Central memory CD8-positive, alpha-beta T cell (primary cell): Measurements from ENCODE around the gene DDX31.

Experiments
- ATAC-seq: fragments of 150-1000 bp; cut with Tn5 transposase; replicated peaks from 2 replicates; pipeline ENCODE4 v1.10.0; 2022; ENCODE audit warnings: mild to moderate bottlenecking, moderate FRiP score, moderate number of reproducible peaks; ENCODE audit not compliant: poor library complexity, severe bottlenecking; ENCODE audit errors: extremely low read depth
- DNase-seq, 2 donors: peaks; one replicate each; pipeline ENCODE4 v3.0.0; 2021; ENCODE audit warnings: low spot score in 2 of 2
- H3K27ac Mint-ChIP-seq: one replicate; pipeline ENCODE4 v1.8.0; 2022; ENCODE audit warnings: low read depth, mild to moderate bottlenecking, moderate library complexity, mixed read lengths
- H3K27me3 Mint-ChIP-seq: one replicate; pipeline ENCODE4 v1.8.0; 2022; ENCODE audit warnings: mixed read lengths
- H3K36me3 Mint-ChIP-seq: one replicate; pipeline ENCODE4 v1.8.0; 2022; ENCODE audit warnings: mild to moderate bottlenecking, moderate library complexity, mixed read lengths; ENCODE audit not compliant: insufficient read depth
- H3K4me1 Mint-ChIP-seq: one replicate; pipeline ENCODE4 v1.8.0; 2022; ENCODE audit warnings: mixed read lengths
- H3K4me3 Mint-ChIP-seq: one replicate; pipeline ENCODE4 v1.8.0; 2022; ENCODE audit warnings: mild to moderate bottlenecking, moderate library complexity, mixed read lengths
- H3K9me3 Mint-ChIP-seq: one replicate; pipeline ENCODE4 v1.8.0; 2022; ENCODE audit warnings: mixed read lengths

The DDX31 gene

DNA sequence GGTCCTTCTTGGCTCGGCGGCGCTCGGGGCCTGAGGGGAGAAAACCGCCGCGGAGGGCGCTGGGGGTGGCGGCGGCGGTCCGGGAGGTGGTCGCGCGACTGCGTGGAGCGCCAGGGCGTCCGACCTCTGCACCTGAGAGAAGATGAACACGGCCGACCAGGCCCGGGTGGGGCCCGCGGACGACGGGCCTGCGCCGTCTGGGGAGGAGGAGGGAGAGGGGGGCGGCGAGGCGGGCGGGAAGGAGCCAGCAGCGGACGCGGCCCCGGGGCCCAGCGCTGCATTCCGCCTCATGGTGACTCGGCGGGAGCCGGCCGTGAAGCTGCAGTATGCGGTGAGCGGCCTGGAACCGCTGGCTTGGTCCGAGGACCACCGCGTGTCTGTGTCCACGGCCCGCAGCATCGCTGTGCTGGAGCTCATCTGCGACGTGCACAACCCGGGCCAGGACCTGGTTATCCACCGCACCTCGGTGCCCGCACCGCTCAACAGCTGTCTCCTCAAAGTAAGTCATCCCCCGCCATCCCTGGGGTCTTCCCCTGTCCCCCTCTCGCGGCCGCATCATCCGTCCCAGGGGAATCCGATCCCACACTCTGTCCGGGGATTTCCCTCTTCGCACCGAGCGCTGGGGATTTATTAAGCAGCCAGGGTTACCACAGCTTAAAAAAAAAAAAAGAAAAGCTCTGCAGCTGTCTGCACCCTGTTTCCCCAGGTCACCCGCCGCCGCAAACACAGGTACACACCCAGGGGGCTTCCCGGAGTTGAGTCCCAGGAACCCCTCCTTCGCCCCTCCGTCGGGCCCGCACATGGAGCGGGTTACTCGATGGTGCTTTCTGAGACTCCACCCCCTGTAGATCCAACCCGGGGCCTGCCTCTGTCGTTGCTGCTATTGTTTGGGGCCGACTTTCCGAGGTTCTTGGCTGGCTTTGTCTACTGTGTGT, 941 bp upstream of the DDX31 start, which contains the start of gene GTF3C4:
TSS of gene GTF3C4 (plus strand) at position 8 of the 935 bp plus-strand sequence. CDS start at position 143, 135 bp downstream.
- H3K9me3 Mint-ChIP-seq: no peaks in the 10 kb centered on the region
- H3K4me1 Mint-ChIP-seq: peaks cover 31% of the 10 kb centered on the region
- H3K27ac Mint-ChIP-seq: peak within 1 kb of the TSS; percentile 97
- DNase-seq: peak; percentile 26 to 61
- no peaks in the 10 kb centered on the region for H3K27me3 Mint-ChIP-seq
- peaks cover 18% of the 10 kb centered on the region for H3K36me3 Mint-ChIP-seq
- peak within 1 kb of the TSS; percentile 91 for H3K4me3 Mint-ChIP-seq
- ATAC-seq: peak; percentile 54

DNA sequence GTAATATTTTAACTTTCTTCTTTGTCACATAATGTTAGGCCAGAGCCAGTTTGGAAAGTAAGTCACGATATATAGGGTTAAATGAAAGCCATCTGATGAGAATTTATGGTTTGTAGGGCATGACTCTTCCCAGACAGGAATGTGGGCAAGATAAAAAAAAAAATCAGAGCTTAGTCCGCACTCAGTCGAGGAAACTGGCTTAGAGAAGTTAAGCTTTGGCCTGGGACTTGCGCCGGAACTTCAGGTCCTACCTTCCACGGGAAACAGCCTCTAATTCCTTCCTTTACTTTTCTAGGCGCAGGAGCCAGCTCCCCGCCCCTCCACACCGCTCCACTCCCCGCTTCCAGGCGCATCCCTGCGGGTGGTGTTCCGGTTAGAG, 475 bp downstream of the DDX31 start:
- Mint-ChIP-seq H3K27ac (peak overlapping the region; percentile 97), H3K27me3 (no peaks in the 10 kb centered on the region), H3K9me3 (no peaks in the 10 kb centered on the region), H3K4me3 (peak overlapping the region; percentile 91), H3K4me1 (peaks cover 31% of the 10 kb centered on the region), H3K36me3 (peaks cover 18% of the 10 kb centered on the region)
- DNase-seq (no peak), ATAC-seq (no peak)

DNA sequence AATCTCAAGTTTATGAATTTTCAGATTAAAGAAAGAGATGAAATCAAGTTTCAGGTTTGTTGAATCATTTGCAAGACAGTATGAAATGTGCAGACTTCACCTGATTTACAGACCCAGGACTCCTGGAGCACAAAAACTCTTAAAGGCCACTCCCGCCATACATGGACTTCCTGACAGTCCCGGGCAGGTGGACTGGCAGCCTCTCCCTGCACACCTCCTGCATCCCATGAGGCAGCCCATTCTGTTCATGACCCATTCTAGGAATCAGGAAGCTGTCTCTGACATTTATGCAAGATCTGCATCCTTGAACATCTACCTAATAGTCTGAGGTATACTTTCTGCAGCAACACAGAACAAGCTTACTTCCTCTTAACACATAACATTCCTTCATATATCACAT, 5.9 kb downstream of the DDX31 start:
- no peaks in the 10 kb centered on the region for H3K9me3 Mint-ChIP-seq
- H3K27ac Mint-ChIP-seq: no peak overlapping the region
- H3K27me3 Mint-ChIP-seq: no peaks in the 10 kb centered on the region
- ATAC-seq: no peak
- DNase-seq: no peak
- H3K4me1 Mint-ChIP-seq: peaks cover 7% of the 10 kb centered on the region
- H3K36me3 Mint-ChIP-seq: peaks cover 10% of the 10 kb centered on the region
- H3K4me3 Mint-ChIP-seq: no peak overlapping the region

DNA sequence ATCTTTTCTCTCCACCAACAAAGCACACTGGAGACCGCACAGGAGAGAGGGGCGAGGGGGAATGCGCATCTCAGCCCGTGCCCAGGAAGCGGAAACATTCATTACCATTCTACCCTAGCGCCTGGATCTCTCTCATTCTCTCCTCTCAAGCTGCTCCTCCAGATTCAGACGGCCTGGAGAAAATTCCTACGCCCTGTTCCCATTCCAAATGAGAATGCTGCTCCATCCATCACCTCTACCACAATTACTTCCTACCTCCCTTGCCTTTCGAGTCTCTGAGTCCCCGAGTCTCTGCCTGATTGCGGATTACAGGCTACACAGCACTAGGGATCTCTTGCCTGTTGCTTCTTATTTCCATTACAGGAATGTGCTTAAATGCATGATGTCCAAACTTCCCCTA, 6.7 kb downstream of the DDX31 start:
- Mint-ChIP-seq H3K36me3 (peaks cover 14% of the 10 kb centered on the region), H3K4me1 (peaks cover 5% of the 10 kb centered on the region), H3K27me3 (no peaks in the 10 kb centered on the region), H3K9me3 (no peaks in the 10 kb centered on the region), H3K27ac (no peak overlapping the region), H3K4me3 (no peak overlapping the region)
- no peak for ATAC-seq
- no peak for DNase-seq

DNA sequence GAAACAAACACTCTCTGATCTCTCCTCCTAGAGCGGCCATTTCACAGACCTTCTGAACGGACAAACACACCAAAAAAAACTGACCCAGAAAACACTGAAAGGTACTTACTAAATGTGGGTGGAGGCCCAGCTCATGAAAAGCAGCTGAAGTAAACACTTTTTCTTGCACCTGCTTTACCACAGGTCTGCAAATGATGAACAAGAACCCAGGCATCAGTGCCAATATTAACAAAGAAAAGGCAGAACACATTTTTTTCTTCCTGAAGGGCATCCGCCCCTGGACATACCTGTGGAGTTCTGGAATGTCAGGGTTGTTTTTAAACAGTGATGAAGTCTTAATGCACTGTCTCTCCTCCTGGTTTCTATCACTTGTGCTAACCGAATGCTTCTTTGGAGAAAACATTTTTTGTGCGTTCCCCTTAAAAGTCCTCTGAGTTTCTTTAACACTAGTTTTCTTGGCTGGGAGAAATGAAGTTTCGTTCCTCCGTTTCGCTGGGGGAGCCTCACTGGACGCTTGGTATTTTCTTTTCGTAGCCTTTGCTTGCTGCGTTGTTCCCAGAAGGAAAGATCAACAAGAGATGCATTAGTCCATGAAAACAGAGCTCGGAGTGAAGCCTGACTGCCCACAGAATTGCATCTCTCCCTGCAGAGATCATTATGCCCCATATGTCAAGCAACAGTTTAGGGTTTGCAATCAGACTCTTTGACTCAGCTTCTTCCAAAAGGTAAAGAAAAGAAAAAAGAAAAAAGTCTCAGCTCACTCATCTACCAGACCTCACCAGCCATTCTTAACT, 7.4 kb downstream of the DDX31 start:
- Mint-ChIP-seq H3K27me3 (no peaks in the 10 kb centered on the region), H3K4me1 (no peaks in the 10 kb centered on the region), H3K36me3 (peaks cover 18% of the 10 kb centered on the region), H3K4me3 (no peak overlapping the region), H3K9me3 (no peaks in the 10 kb centered on the region), H3K27ac (no peak overlapping the region)
- DNase-seq: no peak
- ATAC-seq: no peak

DNA sequence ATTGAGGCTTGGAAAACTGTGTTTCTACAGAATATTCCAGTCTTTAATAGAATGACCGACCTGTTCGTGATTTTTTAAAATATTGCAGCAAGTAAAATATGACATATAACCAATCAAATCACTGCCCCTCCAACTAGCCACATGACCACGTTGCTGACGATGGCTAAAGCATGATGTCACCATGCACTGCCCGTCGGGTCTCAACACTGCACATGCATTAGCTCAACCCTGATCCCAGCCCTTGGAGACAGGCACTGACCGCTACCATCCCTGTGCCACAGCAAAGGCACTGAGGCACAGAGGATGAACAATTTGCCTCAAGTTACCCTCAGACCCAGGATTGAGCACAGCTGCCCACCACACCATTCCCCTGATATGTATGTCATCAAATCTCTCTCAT, 13.5 kb downstream of the DDX31 start:
- DNase-seq (no peak), ATAC-seq (no peak)
- Mint-ChIP-seq H3K4me3 (no peak overlapping the region), H3K27ac (no peak overlapping the region), H3K4me1 (no peaks in the 10 kb centered on the region), H3K9me3 (no peaks in the 10 kb centered on the region), H3K27me3 (no peaks in the 10 kb centered on the region), H3K36me3 (peaks cover 36% of the 10 kb centered on the region)

DNA sequence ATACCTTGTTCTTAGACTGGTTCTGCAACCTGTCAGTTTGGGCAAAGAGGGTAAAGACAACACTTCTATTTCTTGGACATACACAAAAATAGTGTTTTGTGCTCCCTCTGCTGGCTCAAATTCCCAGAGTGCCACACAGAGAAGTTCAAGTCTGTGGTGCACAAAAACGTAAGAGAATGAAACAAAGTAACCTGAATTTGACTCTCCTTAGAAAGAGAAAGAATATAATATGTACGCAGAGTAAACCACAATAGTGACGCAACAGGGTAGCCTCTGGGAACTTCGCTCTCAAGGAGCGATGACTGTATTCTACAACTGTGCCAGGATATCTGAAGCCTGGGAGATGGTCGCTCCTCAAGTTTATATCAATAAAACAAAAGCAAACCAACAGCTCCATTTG, 18.5 kb downstream of the DDX31 start:
- Mint-ChIP-seq H3K27ac (no peak overlapping the region), H3K4me3 (no peak overlapping the region), H3K9me3 (no peaks in the 10 kb centered on the region), H3K4me1 (no peaks in the 10 kb centered on the region), H3K36me3 (peaks cover 34% of the 10 kb centered on the region), H3K27me3 (no peaks in the 10 kb centered on the region)
- no peak for DNase-seq
- ATAC-seq: no peak

DNA sequence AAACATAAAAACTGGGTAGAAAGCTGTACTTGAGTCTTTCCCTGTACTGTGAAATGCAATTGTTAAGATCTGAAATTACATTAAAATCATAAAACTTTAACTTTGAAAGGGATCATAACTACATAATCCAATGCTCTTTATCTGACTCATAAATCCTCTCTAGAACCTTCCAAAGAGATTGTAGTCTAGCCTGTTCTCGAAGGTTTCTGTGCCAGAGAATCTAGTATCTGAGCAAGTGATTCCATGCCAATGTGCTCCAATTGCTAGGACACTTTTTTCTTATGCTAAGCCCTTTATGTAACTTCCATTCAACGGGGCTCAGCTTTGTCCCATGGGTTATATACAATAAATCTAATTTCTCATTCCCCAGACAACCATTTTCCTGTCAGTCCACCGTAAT, 21.1 kb downstream of the DDX31 start:
- Mint-ChIP-seq H3K27ac (no peak overlapping the region), H3K9me3 (no peaks in the 10 kb centered on the region), H3K36me3 (peaks cover 35% of the 10 kb centered on the region), H3K4me3 (no peak overlapping the region), H3K27me3 (no peaks in the 10 kb centered on the region), H3K4me1 (no peaks in the 10 kb centered on the region)
- DNase-seq (no peak), ATAC-seq (no peak)

DNA sequence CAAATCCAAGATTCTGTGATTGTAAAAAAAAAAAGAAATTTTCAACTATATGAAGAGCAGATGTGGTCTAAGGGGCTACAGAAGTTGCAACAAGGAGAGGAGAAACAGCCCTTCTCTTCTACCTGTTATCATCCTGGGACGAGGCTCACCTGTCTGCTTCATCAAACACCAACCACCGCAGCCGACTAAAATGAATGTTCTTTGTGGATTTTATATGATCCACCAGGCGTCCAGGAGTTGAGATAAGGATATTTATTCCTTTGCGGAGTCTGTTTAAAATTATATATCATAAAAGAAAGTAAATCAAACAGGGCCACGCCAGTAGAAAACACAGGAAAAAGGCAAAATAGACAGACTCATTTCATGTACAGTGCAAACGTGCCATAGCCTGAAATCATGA, 21.5 kb downstream of the DDX31 start:
- ATAC-seq: no peak
- no peak for DNase-seq
- no peak overlapping the region for H3K27ac Mint-ChIP-seq
- H3K4me3 Mint-ChIP-seq: no peak overlapping the region
- no peaks in the 10 kb centered on the region for H3K4me1 Mint-ChIP-seq
- no peaks in the 10 kb centered on the region for H3K27me3 Mint-ChIP-seq
- H3K9me3 Mint-ChIP-seq: no peaks in the 10 kb centered on the region
- peaks cover 36% of the 10 kb centered on the region for H3K36me3 Mint-ChIP-seq

DNA sequence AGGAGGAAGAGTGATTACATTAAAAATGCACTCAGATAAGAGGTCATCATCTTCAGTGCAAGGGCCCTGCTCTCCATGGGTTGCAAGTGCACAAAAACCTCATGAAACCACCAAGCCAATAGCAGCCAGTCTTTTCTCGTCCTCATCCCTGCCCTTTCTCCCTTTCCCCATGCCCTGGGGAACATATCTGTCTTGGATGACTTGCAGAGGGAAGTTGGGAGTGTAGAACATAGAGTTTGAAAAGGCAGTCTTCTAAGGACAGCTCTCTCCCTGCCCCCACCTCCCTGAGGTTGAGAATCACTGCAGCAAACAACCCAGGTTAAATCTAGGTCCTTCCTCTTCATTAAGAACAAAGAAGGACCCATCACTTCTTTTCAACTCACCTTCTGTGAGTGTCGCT, 22.0 kb downstream of the DDX31 start:
- Mint-ChIP-seq H3K36me3 (peaks cover 40% of the 10 kb centered on the region), H3K4me3 (no peak overlapping the region), H3K9me3 (no peaks in the 10 kb centered on the region), H3K4me1 (no peaks in the 10 kb centered on the region), H3K27ac (no peak overlapping the region), H3K27me3 (no peaks in the 10 kb centered on the region)
- ATAC-seq (no peak), DNase-seq (no peak)

DNA sequence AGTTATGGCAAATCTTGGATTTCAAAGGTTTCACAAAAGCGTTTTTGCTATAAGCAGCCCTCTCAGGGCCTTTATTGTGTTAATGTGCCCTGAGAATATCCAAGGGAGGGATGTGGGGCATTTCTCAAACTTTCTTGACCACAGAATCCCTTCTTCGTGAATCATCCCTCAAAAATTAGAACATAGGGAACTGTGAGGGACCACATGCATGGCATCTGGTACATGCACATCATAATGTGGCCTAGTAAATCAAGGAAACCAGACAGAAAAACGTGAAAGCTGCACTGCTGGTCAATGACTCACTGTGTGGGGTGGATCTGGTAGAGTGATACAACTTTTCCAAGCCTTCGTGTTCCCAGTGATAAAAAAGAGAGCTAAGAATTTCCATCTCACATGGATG, 22.4 kb downstream of the DDX31 start:
- H3K27me3 Mint-ChIP-seq: no peaks in the 10 kb centered on the region
- no peak for DNase-seq
- peaks cover 41% of the 10 kb centered on the region for H3K36me3 Mint-ChIP-seq
- H3K27ac Mint-ChIP-seq: no peak overlapping the region
- no peaks in the 10 kb centered on the region for H3K4me1 Mint-ChIP-seq
- no peak for ATAC-seq
- no peak overlapping the region for H3K4me3 Mint-ChIP-seq
- H3K9me3 Mint-ChIP-seq: no peaks in the 10 kb centered on the region

DNA sequence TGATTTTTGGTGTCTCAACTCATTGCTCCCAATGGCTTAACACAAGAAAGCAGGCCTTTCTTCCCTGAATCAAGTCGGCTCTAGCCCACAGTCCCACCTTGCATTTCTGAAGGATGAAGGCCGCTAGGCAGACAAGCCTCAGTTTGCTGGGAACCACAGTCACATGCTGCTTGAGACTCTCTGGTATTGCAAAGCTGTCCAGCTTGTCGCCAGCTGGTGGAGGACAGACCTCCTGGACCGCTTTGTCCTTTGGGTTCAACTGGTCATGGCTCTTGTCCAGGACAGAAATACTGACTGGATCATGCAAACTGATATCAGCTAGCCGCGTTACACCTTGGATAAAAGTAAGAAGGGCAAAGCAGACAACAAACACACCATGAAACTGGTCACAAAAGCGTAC, 23.1 kb downstream of the DDX31 start:
- Mint-ChIP-seq H3K4me1 (no peaks in the 10 kb centered on the region), H3K4me3 (no peak overlapping the region), H3K27ac (no peak overlapping the region), H3K36me3 (peaks cover 40% of the 10 kb centered on the region), H3K9me3 (no peaks in the 10 kb centered on the region), H3K27me3 (no peaks in the 10 kb centered on the region)
- no peak for ATAC-seq
- no peak for DNase-seq

DNA sequence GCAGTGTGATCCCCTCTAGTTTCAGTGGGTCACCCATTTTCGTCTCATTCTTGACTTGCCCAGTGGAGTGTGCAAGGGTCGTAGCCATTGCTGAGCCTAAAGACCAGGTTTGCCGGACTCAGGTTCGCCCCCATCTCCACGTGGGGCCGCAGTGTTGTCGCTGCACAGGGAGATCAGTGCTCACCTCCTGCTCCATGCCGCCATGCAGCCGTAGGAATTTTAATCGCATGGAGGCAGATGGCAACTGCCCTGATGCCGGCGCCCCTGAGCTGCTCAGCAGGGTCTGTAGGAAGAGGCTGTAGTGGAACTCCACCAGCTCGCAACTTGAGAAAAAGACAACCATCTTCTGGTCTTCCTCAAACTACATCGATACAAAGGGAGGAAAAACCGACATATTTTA, 24.1 kb downstream of the DDX31 start:
- H3K36me3 Mint-ChIP-seq: peaks cover 40% of the 10 kb centered on the region
- no peaks in the 10 kb centered on the region for H3K27me3 Mint-ChIP-seq
- H3K4me1 Mint-ChIP-seq: no peaks in the 10 kb centered on the region
- DNase-seq (no peak), ATAC-seq (no peak)
- no peak overlapping the region for H3K4me3 Mint-ChIP-seq
- H3K9me3 Mint-ChIP-seq: no peaks in the 10 kb centered on the region
- H3K27ac Mint-ChIP-seq: no peak overlapping the region
